HFF-Myc (cell line): ENCODE data around the gene DNAH8.

Experiments used
- DNase-seq: peaks from one replicate; pipeline ENCODE4 v3.0.0-alpha.2; 2011; ENCODE audit warnings: low read depth; ENCODE audit errors: extremely low read depth
- H3K4me3 ChIP-seq: replicated peaks from 2 replicates; pipeline ENCODE4 v1.5.1; 2011; ENCODE audit warnings: low read depth, mild to moderate bottlenecking, control low read depth, low read length
- TF ChIP-seq, protein P1 (sequence below): IDR thresholded peaks from 2 replicates; pipeline ENCODE4 v1.5.1; 2012; ENCODE audit warnings: mild to moderate bottlenecking, low read depth, low read length, control low read depth; ENCODE audit errors: missing control alignments

The DNAH8 gene

DNA sequence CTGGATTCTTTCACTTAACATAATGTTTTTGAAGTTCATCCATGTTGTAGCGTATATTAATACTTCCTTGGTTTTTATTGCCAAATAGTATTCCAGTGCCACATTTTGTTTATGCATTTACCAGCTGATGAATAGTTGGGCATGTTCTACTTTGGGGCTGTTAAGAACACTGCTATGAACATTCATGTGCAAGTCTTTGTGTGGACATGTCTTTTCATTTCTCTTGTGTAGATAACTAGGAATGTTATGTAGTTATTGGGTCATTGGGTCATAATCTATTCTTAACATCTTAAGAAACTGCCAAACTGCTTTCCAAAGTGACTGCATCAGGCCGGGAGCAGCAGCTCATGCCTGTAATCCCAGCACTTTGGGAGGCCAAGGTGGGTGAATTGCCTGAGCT is 289.7 kb downstream of the DNAH8 start:
- no peak for DNase-seq
- no peak overlapping the region for H3K4me3 ChIP-seq
- TF ChIP-seq, protein P1, sequence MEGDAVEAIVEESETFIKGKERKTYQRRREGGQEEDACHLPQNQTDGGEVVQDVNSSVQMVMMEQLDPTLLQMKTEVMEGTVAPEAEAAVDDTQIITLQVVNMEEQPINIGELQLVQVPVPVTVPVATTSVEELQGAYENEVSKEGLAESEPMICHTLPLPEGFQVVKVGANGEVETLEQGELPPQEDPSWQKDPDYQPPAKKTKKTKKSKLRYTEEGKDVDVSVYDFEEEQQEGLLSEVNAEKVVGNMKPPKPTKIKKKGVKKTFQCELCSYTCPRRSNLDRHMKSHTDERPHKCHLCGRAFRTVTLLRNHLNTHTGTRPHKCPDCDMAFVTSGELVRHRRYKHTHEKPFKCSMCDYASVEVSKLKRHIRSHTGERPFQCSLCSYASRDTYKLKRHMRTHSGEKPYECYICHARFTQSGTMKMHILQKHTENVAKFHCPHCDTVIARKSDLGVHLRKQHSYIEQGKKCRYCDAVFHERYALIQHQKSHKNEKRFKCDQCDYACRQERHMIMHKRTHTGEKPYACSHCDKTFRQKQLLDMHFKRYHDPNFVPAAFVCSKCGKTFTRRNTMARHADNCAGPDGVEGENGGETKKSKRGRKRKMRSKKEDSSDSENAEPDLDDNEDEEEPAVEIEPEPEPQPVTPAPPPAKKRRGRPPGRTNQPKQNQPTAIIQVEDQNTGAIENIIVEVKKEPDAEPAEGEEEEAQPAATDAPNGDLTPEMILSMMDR, result no peak

DNA sequence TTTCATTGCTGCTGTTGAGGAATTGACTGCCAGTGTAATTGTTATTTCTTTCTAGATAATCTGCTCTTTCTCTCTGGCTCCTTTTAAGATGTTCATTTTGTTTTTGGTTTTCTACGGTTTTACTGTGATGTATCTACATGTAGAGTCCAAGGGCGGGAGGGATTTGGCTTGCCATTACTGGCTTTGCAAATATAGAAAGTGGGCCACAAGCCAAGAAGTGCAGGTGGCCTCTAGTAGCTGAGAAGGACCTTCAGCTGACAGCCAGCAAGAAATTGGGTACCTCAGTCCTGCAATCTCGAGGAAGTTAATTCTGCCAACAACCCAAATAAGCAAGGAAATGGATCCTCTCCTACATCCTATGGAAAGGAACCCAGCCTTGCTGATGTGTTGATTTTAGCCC is 290.7 kb downstream of the DNAH8 start:
- no peak for DNase-seq
- H3K4me3 ChIP-seq, result no peak overlapping the region
- TF ChIP-seq, protein P1, result no peak

- TF ChIP-seq, protein P1, result no peak
- no peak overlapping the region for H3K4me3 ChIP-seq
- DNase-seq, result no peak
Observed at GRCh38 chr6:39007575-39007974, 292.5 kb downstream of the DNAH8 start.

- DNase-seq, result no peak
- TF ChIP-seq, protein P1, result no peak
- no peak overlapping the region for H3K4me3 ChIP-seq
Observed at GRCh38 chr6:39008737-39009136, 293.6 kb downstream of the DNAH8 start.

GRCh38 chr6:39009476-39009875 is 294.4 kb downstream of the DNAH8 start:
- no peak overlapping the region for H3K4me3 ChIP-seq
- TF ChIP-seq, protein P1, result no peak
- no peak for DNase-seq

GRCh38 chr6:39016839-39017546 is 301.9 kb downstream of the DNAH8 start:
- H3K4me3 ChIP-seq, result no peak overlapping the region
- TF ChIP-seq, protein P1, result no peak
- no peak for DNase-seq

- TF ChIP-seq, protein P1, result no peak
- H3K4me3 ChIP-seq, result no peak overlapping the region
- no peak for DNase-seq
Observed at GRCh38 chr6:39017547-39017880, 302.4 kb downstream of the DNAH8 start.
